Uterus (tissue), 2 donors: ENCODE results near the gene SREBF1.

Experiments used
- POLR2A ChIP-seq, 2 donors: fragments of 450-650 bp; IDR thresholded peaks; one replicate each; pipeline ENCODE4 v1.6.1; 2016; ENCODE audit warnings: antibody characterized with exemption in 2 of 2, mild to moderate bottlenecking in 1 of 2, moderate library complexity in 1 of 2
- TF ChIP-seq, protein P1 (sequence below), 4 experiments: fragments of 200-600 bp in 2 of 4; fragments of 450-650 bp in 2 of 4; sonication (generic) in 2 of 4; IDR thresholded peaks; one replicate each; pipeline ENCODE4 v1.5.1; 2016 to 2019; ENCODE audit warnings: antibody characterized with exemption in 4 of 4, mild to moderate bottlenecking in 2 of 4, moderate library complexity in 1 of 4

DNA sequence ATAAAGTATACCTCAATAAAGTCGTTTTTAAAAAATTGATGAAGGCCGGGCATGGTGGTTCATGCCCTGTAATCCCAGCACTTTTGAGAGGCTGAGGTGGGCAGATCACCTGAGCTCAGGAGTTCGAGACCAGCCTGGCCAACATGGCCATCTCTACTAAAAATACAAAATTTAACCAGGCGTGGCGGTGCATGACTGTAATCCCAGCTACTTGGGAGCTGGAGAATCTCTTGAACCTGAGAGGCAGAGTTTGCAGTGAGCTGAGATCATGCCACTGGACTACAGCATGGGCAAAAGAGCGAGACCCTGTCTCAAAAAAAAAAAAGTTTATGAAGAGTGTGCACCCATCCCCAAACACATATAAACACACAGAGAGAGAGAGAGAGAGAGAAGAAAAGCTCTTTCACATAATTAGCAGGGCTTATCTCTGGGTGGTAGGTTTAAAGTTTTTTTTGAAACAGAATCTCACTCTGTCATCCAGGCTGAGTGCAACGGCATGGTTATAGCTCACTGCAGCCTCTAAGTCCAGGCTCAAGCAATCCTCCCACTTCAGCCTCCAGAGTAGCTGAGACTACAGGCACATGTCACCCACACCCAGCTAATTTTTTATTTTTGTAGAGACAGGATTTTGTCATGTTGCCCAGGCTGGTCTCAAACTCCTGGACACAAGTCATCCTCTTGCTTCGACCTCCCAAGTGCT is 3.0 kb downstream of the SREBF1 start:
- TF ChIP-seq, protein P1, sequence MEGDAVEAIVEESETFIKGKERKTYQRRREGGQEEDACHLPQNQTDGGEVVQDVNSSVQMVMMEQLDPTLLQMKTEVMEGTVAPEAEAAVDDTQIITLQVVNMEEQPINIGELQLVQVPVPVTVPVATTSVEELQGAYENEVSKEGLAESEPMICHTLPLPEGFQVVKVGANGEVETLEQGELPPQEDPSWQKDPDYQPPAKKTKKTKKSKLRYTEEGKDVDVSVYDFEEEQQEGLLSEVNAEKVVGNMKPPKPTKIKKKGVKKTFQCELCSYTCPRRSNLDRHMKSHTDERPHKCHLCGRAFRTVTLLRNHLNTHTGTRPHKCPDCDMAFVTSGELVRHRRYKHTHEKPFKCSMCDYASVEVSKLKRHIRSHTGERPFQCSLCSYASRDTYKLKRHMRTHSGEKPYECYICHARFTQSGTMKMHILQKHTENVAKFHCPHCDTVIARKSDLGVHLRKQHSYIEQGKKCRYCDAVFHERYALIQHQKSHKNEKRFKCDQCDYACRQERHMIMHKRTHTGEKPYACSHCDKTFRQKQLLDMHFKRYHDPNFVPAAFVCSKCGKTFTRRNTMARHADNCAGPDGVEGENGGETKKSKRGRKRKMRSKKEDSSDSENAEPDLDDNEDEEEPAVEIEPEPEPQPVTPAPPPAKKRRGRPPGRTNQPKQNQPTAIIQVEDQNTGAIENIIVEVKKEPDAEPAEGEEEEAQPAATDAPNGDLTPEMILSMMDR (IDR thresholded peaks at IDR 0.05), result no peak
- TF ChIP-seq POLR2A (IDR thresholded peaks at IDR 0.05), result no peak
